ENCODE measurements around the gene ACAP3.

The ACAP3 gene

DNA sequence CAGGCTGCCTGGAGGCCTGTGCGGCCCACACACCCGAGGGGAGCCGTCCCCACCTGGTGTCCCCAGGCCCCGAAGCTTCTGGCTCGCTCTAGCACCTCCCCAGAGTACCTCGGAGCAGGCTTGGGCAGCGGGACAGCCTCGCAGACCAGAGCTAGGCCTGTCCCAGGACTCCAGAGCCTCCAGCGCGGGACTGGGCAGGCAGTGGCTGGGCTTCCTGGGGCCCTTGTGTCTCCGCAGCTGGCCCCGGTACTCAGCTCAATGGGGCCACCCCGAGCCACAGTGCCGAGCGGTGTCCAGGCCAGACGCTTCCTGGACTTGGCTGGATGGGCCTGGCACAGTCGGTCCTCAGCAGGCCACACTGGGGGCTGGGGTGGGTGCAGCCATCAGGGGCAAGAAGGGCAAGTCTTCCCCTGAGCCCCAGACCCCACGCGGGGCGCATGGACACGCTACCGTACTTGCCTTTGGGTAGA, 22.6 kb downstream of the ACAP3 start:
- DNase-seq (ENCODE audit: low read depth), result no peak

DNA sequence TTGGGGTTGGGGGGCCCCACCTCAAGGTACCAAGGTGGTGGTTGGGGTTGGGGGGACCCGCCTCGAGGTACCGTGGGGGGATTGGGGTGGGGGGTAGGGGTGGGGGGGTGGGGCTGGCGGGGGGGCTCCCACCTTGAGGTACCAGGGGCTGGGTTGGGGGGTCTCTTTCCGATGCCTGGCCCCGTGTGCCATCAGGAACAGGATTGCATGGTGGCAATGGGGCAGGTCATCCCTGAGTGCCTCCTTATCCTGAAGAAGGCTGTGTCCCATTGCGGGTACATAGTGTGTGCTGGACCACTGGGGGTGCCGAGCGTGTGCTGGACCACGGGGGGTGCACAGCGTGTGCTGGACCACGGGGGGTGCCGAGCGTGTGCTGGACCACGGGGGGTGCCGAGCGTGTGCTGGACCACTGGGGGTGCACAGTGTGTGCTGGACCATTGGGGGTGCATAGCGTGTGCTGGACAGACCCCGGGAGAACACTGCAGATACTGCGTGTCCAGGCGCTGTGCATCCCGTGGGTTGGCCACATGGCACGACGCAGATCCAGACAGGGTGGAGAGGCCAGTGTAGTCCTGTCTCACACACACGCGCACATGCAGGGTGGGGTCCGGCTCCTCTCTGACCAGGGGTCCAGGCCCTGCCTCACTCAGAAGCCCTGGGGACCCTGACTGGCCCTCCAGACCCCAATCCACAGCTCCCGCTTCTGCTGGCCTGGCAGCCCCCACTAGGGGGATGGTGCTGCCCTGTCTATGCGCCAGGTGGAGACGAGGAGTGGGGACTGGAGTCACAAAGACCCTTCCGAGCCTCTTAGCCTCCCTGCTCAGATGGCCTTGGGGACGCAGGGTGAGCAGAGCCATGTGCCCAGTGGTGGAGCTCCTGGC, 23.3 kb downstream of the ACAP3 start:
- no peak for DNase-seq (ENCODE audit: low read depth)

DNA sequence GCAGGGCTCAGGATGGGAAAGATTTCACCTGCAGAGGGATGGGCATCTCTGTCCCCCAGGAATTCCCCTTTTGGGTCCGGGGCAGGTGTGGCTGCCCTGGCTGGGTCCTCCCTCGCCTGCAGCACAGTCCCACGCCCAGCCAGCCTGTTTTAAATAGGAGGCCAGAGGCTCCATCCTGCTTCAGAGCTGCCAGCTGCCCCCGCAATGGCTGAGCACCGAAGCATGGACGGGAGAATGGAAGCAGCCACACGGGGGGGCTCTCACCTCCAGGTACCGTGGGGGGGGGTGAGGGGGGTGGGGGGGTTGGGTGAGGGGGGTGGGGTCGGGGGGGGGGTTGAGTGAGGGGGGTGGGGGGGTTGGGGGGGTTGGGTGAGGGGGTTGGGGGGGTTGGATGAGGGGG, 23.9 kb downstream of the ACAP3 start:
- DNase-seq (ENCODE audit: low read depth), result no peak

DNA sequence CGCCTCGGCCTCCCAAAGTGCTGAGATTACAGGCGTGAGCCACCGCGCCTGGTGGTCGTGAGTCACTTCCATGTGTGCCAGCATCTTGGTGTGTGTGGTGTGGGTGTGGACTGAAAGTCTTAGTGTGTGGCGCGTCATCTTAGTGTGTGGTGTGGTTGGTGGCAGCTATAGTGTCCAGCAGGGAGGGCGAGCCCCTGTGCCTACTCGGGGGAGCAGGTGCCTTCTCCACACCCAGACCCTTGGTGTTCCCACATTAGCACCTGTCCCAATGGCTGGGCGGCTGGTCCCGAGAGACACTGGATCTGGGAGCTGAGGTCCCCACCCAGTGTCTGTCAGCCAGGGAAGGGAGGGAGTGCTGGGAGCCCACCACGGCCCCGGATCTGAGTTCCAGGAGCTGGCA, 24.7 kb downstream of the ACAP3 start:
- no peak for DNase-seq (ENCODE audit: low read depth)

DNA sequence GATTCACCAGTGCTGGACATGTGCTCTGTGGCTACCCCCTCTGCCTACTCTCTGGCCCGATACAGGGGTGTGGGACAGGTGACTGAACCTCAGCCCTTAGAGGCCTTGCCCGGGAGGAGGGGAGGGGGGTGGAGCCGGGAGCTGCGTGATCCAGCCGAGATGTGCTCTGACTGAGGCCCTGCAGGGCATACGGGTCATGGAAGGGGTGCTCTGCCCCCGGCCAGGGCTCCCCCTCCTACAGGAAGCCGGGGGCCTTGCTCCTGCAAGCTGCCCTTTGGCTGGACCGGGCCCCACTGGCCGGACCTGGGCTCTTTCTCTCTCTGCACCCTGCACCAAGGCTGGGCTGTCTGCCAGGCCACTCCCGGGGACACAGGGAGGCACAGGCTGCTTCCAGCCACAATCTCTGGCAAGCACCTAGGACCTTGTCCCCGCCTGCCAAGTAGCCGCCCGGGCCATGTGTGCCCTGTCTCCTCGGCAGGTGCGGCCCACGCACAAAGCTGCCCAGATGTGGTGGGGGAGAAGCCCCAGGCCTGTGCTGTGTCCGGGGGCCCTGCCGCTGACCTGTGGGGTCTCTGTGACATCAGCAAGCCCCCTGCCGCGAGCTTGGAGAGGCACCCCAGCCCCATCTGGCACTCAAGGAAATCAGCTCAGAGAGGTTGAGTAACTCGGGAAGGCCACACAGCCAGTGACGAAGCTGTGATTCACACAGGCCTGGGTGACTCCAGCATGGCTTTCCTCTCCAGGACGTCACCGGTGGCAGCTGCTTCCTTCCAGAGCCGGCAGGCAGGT, 26.0 kb downstream of the ACAP3 start:
- DNase-seq (ENCODE audit: low read depth), result no peak

DNA sequence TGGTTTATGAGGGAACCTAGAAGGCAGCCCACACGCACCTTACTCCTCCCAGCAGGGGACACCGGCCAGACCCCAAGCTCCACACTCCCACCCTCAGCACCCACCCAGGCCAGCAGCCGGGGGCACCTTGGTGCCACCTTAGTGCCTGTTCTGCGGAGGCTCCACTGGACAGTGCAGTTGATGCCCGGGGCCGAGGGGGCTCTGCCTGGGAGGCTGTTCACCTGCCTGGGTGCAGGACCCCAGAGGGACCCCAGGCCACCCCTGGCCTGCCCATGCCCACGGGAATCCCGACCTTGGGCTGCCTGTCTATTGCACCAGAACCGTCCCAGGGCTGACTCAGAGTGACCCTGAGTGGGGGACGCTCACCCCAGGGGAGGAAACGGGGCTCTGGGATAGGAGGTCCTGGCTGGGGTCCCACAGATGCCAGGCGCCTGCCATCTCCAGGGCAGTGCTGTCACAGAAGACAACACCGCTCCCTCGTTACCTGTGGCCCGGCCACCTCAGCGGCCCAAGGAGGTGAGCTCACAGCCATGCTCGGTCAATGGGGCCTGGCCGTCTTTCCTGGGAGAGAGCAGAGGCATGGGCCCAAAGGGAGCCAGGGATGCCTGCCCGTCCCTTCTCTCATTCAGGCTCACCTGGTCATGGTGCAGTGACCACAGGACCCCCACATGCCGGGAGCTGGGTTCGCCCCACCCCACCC, 26.8 kb downstream of the ACAP3 start:
- DNase-seq (ENCODE audit: low read depth), result no peak

DNA sequence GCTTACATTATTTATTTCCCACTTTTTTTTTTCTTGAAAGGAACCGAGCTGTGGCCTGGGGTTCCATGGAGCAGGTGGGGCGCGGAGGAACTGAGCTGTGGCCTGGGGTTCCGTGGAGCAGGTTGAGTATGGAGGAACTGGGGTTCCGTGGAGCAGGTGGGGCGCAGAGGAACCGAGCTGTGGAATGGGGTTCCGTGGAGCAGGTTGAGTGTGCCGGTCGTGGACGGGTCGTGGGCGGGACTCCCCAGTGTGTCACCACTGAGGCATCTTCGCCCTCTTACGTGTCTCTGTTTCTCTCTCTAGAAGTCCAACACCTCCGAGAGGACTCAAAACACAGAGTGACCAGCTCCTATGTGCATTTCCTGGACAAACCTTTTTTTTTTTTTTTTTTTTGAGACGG, 28.7 kb downstream of the ACAP3 start:
- no peak for DNase-seq (ENCODE audit: low read depth)

DNA sequence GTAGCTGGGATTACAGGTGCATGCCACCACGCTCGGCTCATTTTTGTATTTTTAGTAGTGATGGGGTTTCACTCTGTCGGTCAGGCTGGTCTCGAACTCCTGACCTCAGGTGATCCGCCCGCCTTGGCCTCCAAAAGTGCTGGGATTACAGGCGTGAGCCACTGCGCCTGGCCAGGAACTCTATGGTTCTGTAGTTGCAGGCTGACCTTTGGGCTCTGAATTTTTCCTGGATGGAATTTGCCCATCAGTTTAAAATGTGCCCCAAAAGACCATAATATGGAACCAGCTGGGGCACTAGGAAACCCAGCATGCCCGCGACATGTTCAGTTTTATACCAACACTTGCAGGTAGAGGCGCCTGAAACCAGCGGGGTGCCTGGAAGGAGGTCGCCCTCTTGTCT, 29.1 kb downstream of the ACAP3 start:
- DNase-seq (ENCODE audit: low read depth), result no peak

DNA sequence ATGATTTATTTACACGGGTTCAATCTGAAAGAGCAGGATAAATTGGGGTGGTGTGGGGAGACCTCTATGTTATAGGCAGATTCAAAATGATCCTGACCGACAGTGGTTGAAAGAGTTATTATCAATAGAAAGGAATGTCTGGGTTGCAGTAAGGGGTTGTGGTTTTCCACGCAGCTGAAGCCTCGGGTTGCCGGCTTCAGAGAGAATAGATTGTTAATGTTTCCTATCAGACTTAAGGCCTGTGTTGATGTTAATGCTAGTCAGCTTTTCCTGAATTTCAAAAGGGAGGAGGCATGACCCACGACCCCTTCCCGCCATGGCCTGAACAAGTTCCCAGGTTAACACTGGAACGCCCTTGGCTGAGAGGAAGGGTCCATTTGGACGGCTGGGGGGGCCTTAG, 31.9 kb downstream of the ACAP3 start:
- no peak for DNase-seq (ENCODE audit: low read depth)

DNA sequence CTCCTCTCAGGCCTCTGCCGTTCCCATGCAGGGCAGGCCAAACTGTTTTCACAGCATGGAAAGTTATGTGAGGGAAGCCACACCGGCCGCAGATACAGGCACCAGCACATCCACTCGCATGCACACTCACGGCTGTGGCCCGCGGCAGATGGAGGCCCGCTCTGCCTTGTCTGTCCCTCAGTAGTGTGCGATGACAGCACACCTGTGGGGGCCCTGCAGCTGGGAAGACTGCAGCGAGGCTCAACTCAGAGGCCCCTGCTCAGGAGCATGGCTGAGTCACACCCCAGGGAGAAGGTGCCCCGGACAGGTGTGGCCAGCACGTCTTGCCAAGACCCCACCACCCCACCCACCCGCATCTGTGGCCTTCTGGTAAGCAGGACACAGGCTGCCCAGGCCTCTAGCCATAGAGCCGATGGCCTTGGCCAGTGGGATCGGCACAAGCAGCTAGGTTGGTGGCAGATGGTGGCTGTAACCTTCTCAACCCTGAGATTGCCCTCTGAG, 32.7 kb downstream of the ACAP3 start:
- no peak for DNase-seq (ENCODE audit: low read depth)

DNA sequence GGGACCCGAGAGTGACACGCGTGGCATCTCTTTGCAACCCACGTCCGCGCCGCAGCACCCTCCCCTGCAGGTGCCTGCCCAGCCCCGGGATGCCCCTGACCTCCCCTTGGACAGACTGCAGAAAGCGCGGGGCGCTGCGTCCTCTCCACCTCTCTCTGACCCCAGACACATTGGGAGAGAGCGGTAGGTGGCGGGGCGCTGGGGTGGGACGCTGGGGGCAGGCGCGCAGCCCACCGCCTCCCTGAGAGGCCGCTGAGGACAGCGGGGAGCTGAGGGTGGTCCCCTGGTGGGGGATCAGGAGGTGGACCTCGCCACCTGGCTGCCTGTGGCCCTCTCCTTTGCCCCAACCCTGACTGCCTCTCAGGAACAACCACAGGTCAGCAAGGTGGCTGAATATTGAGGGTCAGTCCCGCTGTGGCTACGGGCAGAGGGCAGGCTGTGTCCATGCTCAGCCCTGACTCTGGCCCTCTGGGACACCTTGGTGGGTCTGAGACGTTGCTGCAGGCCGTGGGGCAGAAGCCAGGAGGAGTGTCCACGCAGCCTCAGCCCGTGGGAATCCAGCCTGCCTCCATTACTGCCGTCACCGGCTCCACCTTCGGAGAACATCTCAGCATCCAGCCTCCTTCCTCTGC, 33.3 kb downstream of the ACAP3 start:
- no peak for DNase-seq (ENCODE audit: low read depth)

DNA sequence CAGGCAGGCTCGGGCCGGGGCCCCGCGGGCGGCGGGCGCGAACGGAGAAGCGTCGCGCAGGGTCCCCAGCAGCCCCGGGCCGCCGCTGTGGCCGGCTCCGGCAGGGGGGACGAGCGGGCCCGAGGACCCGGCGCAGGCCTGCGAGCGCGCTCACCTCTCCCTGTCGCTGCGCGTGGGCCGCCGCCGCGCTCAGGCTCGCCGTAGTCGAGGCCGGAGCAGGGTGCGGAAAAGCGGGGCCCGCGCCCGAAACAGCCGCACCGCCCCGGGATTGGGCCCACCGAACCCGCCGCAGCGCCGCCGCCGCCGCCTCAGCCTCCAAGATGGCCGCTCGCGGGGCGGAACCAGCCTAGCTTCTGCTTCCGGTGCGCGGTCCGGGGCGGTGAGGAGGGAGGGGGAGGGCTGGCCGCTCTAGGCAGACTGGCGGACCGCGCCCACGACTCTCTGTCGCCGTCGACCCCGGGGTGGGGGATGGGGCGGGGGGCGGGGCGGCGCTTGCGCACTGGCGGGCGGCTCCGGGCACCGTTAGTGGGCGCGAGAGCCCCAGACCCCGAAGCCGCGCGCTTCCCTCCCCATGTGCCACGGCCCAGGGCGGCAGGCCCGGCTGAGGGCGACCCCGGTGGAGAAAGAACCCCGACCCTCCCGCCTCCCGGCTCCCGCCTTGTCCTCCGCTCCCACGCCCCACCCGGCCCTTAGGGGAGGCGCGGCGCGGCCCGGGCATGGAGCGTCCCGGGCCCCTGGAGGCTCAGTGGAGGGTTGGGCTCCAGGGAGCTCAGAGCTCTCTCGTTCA, 34.0 kb downstream of the ACAP3 start, which contains the start of gene UBE2J2:
Gene UBE2J2, minus strand, starts transcription at position 343 of the 787 bp plus-strand sequence. CDS start 5,862 bp downstream, outside the sequence.
- DNase-seq (ENCODE audit: low read depth), result peak; percentile 74

DNA sequence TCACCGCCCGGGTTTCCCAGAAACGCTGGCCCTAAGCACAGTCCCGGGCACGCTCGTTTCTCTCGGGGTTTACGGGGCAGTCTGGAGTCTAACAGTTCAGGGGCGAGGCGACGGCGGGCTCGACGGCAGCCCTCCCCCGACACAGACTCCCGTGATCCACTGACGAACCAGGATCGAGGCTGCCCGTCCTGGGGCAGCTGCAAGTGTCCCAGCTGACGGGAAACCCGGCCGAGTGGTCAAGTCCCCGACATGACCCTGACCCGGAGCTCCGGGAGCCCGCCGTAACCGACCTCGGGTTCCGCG, 34.6 kb downstream of the ACAP3 start:
- DNase-seq (ENCODE audit: low read depth), result no peak

DNA sequence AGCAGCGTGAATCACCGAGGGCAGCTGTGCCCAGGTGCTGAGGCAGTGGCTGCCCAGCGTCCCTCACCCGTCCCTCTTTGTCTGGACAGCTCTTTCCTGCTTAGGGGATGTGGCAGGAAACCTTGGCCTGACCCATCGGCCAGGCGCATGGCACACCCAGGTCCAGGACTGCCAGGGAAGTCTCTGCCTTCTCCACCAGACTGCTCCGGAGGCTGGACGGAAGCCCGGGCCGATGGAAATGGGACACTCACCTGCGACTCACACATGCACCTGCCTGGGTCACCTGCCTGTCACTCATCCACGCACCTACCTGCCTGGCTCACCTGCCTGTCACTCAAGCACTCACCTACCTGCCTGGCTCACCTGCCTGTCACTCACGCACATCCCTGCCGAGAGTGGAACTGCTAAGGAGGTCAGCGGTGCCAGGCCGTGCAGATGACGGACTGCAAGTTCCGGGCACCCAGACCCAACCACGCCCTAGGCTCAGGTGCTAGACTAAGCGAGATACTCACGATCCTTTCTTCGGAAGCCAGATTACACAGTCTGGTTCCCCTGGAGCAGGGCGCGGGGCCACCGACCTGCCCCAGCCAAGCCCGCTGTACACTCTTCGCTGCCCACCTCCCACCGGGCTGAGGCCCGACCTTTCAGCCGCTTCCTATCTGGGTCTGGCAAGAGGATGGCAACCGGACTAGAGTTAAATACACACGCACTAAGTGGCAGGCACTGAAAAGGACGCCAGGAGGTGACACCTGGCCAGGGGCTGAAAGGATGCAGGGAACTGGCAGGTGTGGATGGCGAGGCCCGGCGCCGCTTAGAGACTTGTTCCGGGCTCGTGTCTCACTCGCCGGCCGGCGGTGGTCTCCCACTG, 35.2 kb downstream of the ACAP3 start:
- DNase-seq (ENCODE audit: low read depth), result no peak

DNA sequence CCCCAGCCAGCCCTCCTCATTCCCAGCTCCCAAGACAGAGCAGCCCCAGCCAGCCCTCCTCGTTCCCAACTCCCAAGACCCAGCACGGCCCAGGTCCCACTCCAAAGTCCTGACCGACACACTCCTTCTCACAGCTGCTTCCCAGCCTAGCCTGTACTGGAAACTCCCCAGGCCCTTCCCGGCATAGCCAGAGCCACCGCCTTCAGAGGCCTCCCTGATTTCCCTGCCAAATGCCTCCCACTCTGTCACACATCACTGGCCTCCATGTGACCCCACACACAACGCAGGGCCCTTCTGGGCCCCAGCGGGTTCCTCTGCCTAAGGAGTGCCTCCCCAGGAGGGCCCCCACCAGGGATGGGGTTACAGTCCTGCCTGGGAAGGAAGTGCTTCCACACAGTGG, 36.9 kb downstream of the ACAP3 start:
- DNase-seq (ENCODE audit: low read depth), result no peak

DNA sequence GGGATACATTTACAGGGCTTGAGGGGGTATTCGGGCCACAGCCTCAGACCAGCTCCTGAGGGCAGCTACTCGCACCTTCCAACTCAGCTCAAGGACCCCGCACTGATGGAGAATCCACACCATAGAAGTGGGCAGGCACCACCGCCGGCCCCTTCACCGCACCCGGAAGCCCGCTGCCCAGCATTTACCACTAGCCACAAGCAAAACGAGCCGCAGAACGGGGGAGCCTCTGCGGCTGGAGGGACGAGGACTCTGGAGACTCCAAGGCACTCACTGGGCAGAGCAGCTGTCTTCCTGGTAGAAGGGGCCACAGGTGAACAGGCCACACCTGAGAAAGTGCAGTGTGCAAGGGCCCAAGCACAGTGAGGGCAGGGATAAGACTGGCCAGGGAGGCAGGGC, 39.4 kb downstream of the ACAP3 start:
- DNase-seq (ENCODE audit: low read depth), result no peak

DNA sequence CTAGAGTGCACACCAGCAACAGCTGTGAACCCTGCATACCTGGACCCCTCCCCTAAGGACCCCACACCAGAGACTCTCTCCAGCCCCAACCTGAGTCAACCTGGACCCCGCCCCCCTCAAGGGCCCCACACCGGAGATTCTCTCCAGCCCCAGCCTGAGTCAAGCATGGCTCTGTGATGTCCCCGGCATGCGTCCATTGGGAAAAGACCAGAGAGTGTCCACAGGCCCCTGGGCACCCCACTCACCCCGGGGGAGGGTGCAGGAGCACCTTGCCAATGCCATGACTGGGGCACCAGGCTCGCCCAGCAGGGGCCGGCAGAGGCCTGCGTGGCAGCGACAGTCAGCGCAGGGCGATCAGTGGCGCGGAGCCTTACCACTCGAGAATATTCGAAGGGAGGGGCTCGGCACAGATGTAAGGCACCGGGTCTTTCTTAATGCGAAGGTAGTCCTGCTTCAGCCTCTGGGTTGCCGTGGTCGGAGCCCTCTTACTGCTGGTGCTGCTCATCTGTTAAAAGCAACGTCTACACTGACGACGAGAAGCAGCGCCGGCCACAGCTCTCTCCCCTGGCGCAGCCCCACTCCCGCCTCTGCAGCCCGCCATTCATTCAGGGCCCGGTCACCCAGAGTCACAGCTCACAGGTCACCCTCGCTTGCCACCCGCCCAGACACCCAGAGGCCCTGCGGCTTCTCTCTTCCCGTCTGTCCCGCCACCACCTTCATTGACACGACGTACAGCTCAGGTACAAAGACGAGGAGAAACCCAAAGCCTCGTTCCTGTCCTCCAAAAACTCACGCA, 40.0 kb downstream of the ACAP3 start:
- DNase-seq (ENCODE audit: low read depth), result no peak

DNA sequence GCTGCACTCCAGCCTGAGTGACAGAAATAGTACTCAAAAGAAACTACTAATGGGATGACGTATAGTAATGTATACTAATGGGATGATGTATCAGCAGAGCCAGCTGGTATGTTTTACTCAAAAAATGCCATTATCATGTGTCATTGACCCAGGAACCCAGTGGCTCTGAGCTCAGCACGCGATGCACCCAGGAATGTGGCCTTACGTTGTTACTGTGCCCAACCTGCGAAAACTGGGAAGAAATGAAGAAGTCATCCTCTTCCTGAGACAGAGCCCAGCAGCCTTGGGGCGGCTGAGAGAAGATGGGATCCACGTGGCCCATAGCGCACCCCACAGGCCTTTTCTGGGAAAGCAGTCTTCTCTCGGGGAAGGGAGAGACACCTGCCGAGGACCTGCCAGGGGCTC, 42.9 kb downstream of the ACAP3 start:
- peak; percentile 64 for DNase-seq (ENCODE audit: low read depth)

DNA sequence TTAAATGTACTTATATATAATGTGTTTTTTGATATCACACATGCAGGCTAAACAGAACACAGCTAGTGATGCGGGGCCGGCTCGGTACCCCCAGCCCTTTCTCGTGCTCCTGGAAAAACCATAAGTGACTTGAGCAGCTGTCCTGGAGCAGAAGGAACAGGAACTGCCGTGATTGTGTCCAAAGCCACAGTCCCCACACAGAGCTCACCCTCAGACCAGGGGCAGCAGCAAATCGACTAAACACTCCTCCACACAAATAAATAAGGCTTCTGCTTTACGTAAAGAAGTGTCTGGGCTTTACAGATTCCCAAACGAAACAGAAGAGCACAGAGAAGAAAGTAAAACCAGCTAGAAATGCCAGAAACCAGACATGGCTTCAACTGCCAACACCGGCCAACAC, 43.7 kb downstream of the ACAP3 start:
- DNase-seq (ENCODE audit: low read depth), result no peak

Data from stromal cell of bone marrow (primary cell).